HG03575 (cell line): ENCODE data around the gene CEP350.

ENCODE experiments used
- ATAC-seq: cut with Tn5 transposase; IDR thresholded peaks from one replicate; pipeline ENCODE4 v1.9.1; 2021; ENCODE audit not compliant: unreplicated experiment, insufficient number of reproducible peaks, low FRiP score; ENCODE audit errors: extremely low read depth

CEP350 gene

DNA sequence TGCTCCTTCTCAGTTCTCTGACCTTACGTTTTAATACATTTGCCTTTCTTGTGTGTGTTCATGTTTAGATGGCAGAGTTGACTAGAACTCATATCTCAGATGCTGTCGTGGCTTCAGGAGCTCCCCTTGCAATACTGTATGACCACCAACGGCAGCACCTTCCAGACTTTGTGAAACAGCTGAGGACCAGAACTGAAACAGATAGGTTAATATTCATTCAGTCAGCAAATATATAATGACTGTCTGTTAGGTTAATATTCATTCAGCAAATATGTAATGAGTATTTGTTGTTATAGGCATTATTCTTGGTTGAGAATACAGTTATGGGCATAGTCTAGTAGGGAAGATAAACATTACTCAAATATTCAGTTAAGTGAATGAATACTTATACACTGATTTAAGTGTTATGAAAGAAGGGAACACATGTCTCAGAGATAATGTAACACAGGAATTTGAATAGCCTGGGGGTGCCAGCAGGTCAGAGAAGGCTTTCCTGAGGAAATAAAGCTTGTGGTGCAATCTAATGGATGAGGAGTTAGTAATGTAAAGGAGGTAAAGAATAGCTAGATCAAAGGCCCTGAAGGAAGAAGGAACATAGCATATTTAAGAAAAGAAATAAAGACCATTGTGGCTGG lies 88.5 kb downstream of the CEP350 start:
- ATAC-seq = no peak

GRCh38 chr1:180043785-180044184 lies 89.2 kb downstream of the CEP350 start:
- ATAC-seq = no peak

DNA sequence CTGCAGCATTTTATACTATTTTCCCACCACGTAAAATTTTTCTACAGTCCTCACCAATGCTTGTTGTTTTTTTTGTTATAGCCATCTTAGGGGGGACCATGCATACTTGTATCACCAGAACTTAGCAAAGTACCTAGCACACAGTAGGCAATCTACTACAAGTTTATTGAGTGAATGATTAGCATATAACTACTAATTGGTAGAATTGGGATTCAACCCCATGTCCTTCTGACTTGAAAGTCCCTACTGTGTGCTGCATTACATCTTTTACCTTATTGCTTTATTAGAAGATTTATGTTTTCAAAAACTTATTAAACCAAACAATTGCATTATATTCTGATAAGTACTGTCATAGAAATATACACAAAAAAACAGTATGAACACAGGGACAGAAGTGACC lies 92.1 kb downstream of the CEP350 start:
- ATAC-seq = no peak

- ATAC-seq = no peak
These were observed 99.3 kb downstream of the CEP350 start for GRCh38 chr1:180053594-180054567.

DNA sequence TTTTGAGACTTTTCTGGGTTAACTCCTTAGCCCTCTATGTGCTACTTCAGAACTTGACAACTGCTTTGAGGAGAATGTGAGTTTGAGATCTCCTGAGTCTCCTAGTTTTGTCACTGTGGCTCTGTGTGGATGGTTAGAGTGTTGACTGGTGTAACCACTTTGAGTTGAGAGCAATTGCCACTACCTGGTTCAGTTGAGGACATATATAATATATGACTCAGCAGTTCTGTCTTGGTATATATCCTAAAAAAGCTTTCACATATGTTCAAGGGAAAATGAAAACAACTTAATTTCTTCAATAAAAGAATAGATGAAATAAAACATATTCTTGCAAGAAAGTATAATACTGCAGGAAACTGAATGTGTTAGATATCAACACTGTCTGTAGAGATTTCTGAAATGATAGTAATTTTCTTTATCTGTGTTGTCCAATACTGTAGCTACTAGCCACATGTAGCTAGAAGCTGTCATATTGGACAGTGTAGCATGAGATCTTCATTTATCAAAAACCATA lies 103.3 kb downstream of the CEP350 start:
- no peak for ATAC-seq

- no peak for ATAC-seq
These were observed 106.4 kb downstream of the CEP350 start for GRCh38 chr1:180061019-180061418.

GRCh38 chr1:180062452-180062971 lies 107.9 kb downstream of the CEP350 start:
- ATAC-seq = no peak

DNA sequence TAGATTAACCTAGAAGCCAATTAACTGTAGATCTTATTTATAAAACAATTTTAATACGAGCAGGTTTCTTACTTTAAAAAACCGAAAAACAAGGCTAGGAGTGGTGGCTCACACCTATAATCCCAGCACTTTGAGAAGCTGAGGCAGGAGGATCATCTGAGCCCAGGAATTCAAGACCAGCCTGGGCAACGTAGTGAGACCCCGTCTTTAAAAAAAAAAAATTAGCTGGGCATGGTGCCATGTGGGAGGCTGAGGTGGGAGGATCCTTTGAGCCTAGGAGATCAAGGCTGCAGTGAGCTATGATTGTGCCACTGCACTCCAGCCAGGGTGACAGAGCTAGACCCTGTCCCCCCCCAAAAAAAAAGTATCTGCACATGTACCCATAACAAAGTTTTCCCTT lies 110.8 kb downstream of the CEP350 start:
- ATAC-seq = no peak

DNA sequence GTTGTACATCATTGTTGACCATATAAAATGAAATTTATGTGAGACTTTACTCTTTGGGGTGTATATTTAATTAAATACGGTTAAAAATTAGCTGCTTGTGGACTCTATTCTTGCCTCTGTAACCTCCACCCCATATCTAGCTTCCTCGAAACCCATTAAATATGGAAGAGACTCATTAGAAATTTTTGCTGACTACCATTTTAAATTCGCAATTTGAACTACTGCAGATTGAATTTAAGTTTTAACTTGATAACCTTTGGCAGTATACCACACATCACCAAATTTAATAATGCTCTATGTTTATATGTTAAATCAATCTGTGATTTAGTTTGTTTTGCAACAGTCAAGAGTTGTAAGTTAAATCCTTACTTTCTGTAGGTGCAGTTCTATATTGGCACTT lies 111.5 kb downstream of the CEP350 start:
- ATAC-seq = no peak

- ATAC-seq = no peak
These were observed 115.7 kb downstream of the CEP350 start for GRCh38 chr1:180070286-180070685.

- no peak for ATAC-seq
These were observed 117.1 kb downstream of the CEP350 start for GRCh38 chr1:180071759-180072158.

GRCh38 chr1:180080439-180080838 lies 125.8 kb downstream of the CEP350 start:
- ATAC-seq = no peak

- no peak for ATAC-seq
These were observed 126.9 kb downstream of the CEP350 start for GRCh38 chr1:180081474-180081873.

DNA sequence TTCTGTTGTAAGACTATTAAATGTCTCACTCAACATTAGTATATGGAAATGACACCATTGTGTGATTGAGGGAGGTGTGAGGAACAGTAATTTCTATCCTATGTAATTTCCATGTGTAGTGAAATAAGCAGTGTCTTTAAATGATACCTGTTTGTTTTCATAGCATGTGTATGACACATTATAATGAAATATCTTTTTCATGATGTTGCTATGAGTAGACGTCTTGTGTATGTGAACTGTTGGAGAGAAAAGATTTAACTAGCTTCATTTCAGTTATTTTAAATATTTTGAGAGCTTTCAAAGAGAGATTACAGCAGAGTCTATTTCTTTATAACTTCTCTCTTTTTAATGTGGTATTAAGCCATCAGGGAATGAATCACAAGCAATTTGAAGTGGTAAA lies 128.6 kb downstream of the CEP350 start:
- no peak for ATAC-seq

GRCh38 chr1:180084867-180085266 lies 130.3 kb downstream of the CEP350 start:
- no peak for ATAC-seq

GRCh38 chr1:180085331-180085730 lies 130.7 kb downstream of the CEP350 start:
- ATAC-seq = no peak

DNA sequence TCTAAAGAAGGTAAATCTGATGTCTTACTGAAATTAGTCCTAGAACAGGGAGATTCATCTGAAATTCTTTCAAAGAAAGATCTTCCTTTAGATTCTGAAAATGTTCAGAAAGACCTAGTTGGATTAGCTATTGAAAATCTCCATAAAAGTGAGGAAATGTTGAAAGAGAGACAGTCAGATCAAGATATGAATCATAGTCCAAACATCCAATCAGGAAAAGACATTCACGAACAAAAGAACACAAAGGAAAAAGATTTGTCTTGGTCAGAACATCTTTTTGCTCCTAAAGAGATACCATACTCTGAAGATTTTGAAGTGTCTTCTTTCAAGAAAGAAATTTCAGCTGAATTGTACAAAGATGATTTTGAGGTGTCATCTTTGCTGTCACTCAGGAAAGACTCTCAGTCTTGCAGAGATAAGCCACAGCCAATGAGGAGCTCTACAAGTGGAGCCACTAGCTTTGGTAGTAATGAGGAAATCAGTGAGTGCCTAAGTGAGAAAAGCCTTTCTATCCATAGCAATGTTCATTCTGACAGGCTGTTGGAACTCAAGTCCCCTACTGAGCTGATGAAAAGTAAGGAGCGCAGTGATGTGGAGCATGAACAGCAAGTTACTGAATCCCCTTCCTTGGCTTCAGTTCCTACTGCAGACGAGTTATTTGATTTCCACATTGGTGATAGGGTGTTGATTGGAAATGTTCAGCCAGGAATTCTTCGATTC lies 138.5 kb downstream of the CEP350 start:
- ATAC-seq = no peak

GRCh38 chr1:180094705-180095295 lies 140.2 kb downstream of the CEP350 start:
- ATAC-seq = no peak
